Ectodermal cell (in vitro differentiated cells): ENCODE data around the gene PAQR8.
"Not testable (repeated sequence)": the region's sequence is repeated elsewhere in the genome, so short reads cannot be mapped to it uniquely, and the experiment has no call there.

Experiments
- H3K27ac ChIP-seq: 2 replicates; pipeline ENCODE4 v1.7.0; 2013; ENCODE audit warnings: mild to moderate bottlenecking, low read depth, low read length; ENCODE audit not compliant: insufficient read depth, poor library complexity, severe bottlenecking
- H3K27me3 ChIP-seq: 2 replicates; pipeline ENCODE4 v1.7.0; 2013; ENCODE audit warnings: mild to moderate bottlenecking, low read length; ENCODE audit not compliant: insufficient read depth, control insufficient read depth, poor library complexity, severe bottlenecking
- H3K36me3 ChIP-seq: one replicate; pipeline ENCODE4 v1.7.0; 2013; ENCODE audit warnings: low read length; ENCODE audit not compliant: control insufficient read depth, insufficient read depth
- H3K4me1 ChIP-seq: one replicate; pipeline ENCODE4 v1.7.0; 2013; ENCODE audit warnings: low read length; ENCODE audit not compliant: control insufficient read depth, insufficient read depth
- H3K4me3 ChIP-seq: 2 replicates; pipeline ENCODE4 v1.7.0; 2013; ENCODE audit warnings: low read depth, low read length, control low read depth; ENCODE audit not compliant: insufficient read depth
- H3K9me3 ChIP-seq: 2 replicates; pipeline ENCODE4 v1.7.0; 2013; ENCODE audit warnings: mild to moderate bottlenecking, low read length, moderate library complexity; ENCODE audit not compliant: control insufficient read depth
- WGBS, 2 experiments: methylation state at CpG; one replicate each; pipeline ENCODE4 v1.1.7; 2013; ENCODE audit warnings: missing lambda C conversion rate in 2 of 2; 5-methylcytosine and 5-hydroxymethylcytosine counted together

The PAQR8 gene

DNA sequence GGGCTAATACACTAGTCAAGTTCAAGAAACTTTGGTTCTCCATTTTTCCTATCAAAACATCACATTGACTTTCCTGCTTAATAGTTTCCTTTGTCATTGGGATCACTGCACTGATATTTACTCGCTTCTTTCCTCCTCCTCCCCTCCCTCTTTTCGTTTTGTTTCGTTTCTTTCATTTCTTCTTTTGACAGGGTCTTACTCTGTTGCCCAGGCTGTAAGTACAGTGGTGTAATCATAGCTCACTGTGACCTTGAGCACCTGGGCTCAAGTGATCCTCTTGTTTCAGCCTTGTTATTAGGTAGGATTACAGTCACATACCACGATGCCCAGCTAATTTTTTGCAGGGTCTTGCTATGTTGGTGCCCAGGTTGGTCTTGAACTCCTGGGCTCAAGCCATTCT is 12.3 kb downstream of the PAQR8 start:
- H3K36me3 ChIP-seq: no peaks in the 10 kb centered on the region
- H3K27me3 ChIP-seq: no peaks in the 10 kb centered on the region
- H3K9me3 ChIP-seq: no peaks in the 10 kb centered on the region
- no peak overlapping the region for H3K27ac ChIP-seq
- peaks cover 10% of the 10 kb centered on the region for H3K4me1 ChIP-seq
- 90 to 93% methylated on average over 4 of the region's 4 CpGs for WGBS, 2 experiments
- H3K4me3 ChIP-seq: no peak overlapping the region

DNA sequence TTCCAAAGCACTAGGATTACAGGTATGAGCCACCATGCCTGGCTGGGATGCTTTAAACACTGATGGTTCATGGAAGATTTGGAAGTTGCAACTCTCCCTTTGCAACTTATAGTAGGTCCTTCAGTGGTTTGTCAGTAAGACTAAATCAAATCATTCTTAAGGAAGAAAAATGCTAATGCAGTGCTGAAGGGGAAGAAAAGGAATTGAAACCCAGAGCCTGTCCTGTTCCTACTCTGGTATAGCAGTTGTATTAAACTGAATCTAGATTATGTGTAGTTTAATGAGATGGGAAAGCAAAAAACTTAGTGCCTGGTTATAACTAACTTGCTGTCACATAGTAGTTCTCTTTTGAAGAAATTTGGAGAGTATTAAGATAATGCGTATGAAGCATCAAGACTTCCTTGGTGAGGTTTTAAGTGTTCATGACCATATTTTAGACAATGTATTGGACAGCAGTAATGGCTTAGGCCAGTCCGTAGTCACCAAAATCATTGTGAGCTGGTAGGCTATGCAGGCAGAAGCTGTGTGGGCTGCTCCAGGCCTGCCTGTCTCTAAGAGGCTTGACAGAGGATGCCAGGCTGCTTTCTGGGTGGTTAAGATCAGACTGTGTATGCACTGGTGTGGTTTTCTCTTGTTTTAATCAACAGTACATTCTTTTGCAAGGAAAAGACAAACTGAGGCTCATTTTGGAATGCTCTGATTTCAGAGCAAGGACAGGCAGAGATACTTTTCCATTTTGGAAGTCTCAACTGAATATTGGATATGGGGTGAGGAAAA is 14.0 kb downstream of the PAQR8 start:
- Histone ChIP-seq H3K9me3 (no peaks in the 10 kb centered on the region), H3K27ac (no peak overlapping the region), H3K27me3 (no peaks in the 10 kb centered on the region), H3K4me1 (peaks cover 10% of the 10 kb centered on the region), H3K4me3 (no peak overlapping the region), H3K36me3 (no peaks in the 10 kb centered on the region)
- WGBS, 2 experiments: 85 to 92% methylated on average over 2 of the region's 2 CpGs

DNA sequence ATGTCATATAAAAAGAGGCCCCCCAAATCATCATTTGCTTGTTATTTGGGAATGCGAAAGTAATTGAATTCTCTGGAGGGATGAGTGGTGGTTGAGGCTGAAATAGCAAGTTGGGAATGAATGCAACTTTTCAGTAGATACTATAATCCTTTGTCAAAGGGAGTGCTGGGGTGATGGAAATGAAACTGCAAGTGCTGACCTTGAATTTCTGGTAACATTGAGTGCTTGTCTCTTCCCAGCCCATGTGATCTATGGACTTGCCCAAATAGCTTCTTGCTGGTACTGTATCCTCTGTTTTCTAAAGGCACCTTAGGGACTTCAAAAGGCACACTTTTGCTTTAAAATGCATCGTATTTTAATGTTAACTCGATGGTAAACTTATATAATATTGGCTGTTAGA is 14.8 kb downstream of the PAQR8 start:
- Histone ChIP-seq H3K9me3 (no peaks in the 10 kb centered on the region), H3K4me1 (peaks cover 8% of the 10 kb centered on the region), H3K4me3 (no peak overlapping the region), H3K36me3 (no peaks in the 10 kb centered on the region), H3K27ac (no peak overlapping the region), H3K27me3 (no peaks in the 10 kb centered on the region)
- 93 to 96% methylated on average over 3 of the region's 3 CpGs for WGBS, 2 experiments

DNA sequence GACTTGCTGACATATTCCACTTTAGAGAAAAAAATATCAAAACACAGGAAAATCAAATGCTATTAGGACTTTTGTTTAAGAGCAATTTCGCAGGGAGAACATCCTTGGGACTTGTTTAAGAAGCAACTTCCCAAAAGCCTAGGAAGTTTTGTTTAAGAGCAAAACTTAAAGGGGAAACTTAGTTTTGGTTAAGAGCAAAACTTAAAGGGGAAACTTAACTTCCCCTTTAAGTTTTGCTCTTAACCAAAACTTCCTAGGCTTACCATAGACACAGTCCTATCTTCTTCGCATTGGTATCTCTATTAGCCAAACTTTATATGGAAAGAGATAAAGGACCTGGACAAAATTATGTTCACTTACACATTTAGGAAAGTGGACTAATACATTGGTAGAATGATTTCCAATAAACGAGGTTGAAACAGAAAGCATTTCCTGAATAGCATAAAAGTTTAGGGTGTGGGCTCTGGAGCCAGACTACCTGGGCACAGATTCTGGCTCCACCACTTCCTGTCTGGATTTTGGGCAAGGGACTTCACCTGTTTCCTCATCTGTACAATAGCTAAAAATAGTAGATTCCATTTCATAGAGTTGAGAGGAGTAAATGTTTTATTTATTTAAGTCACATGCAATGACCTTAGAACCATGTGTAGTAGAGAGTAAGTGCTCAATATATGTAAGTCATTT is 15.7 kb downstream of the PAQR8 start:
- Histone ChIP-seq H3K27me3 (no peaks in the 10 kb centered on the region), H3K4me1 (peaks cover 4% of the 10 kb centered on the region), H3K4me3 (no peak overlapping the region), H3K27ac (no peak overlapping the region), H3K9me3 (no peaks in the 10 kb centered on the region), H3K36me3 (no peaks in the 10 kb centered on the region)
- 88 to 94% methylated on average over 2 to 3 of the region's 3 CpGs for WGBS, 2 experiments

DNA sequence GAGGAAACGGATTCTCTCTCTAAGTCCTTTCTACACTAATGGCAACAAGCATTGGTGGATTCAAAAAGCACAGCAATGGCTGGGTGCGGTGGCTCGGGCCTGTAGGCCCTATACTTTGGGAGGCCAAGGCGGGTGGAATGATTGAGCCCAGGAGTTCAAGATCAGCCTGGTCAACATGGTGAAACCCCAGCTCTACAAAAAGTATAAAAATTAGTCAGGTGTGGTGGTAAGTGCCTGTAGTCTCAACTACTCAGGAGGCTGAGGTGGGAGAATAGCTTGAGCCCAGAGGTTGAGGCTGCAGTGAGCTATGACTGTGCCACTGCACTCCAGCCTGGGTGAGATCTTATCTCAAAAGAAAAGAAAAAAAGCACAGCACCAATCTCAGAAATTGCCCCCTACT is 19.3 kb downstream of the PAQR8 start:
- H3K4me3 ChIP-seq: no peak overlapping the region
- H3K27me3 ChIP-seq: no peaks in the 10 kb centered on the region
- WGBS, 2 experiments: 88 to 98% methylated on average over 4 of the region's 4 CpGs
- H3K36me3 ChIP-seq: no peaks in the 10 kb centered on the region
- no peaks in the 10 kb centered on the region for H3K9me3 ChIP-seq
- no peak overlapping the region for H3K27ac ChIP-seq
- no peaks in the 10 kb centered on the region for H3K4me1 ChIP-seq

DNA sequence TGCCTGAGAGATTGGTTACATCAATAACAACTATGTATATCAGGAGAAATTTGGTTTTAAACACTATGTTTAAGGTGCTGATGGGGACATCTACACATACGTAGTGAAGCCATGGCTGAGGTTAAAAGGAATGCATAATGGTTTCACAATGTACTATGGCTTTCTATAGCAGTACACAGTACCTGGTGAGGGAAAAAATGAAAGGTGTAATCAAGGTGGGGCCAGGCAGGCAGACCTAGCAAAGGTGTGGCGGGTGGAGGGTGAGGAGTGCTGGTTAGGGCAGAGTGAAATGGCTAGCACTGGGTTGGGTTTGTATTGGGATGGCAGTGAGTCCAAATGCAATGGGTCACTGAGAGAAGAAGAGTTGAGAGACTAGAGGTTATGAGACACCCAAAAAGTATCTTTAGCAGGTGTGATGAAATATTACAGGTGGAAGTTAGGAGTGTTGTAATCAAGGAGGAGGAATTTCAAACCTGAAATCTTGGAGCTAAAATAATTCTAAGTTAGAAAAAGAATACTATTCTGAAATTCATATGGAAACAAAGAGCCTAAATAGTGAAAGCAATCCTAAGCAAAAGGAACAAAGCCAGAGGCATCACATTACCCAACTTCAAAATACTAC is 22.3 kb downstream of the PAQR8 start:
- WGBS, 2 experiments: 90 to 91% methylated on average over 2 of the region's 2 CpGs
- no peaks in the 10 kb centered on the region for H3K27me3 ChIP-seq
- H3K9me3 ChIP-seq: no peaks in the 10 kb centered on the region
- no peaks in the 10 kb centered on the region for H3K36me3 ChIP-seq
- no peak overlapping the region for H3K4me3 ChIP-seq
- H3K4me1 ChIP-seq: no peaks in the 10 kb centered on the region
- H3K27ac ChIP-seq: no peak overlapping the region

DNA sequence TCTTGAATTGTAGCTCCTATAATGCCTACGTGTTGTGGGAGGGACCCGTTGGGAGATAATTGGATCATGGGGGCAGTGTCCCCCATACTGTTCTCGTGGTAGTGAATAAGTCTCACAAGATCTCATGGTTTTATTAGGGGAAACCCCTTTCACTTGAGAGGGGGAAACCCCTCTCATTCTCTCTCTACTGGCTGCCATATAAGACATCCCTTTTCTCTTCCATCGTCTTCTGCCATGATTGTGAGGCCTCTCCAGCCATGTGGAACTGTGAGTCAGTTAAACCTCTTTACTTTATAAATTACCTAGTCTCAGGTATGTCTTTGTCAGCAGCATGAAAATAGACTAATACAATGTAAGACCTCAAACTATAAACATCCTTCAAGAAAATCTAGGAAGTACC is 23.1 kb downstream of the PAQR8 start:
- WGBS, 2 experiments: 89 to 94% methylated on average over 4 of the region's 4 CpGs
- Histone ChIP-seq H3K4me3 (no peak overlapping the region), H3K27me3 (no peaks in the 10 kb centered on the region), H3K9me3 (no peaks in the 10 kb centered on the region), H3K4me1 (no peaks in the 10 kb centered on the region), H3K27ac (no peak overlapping the region), H3K36me3 (no peaks in the 10 kb centered on the region)

DNA sequence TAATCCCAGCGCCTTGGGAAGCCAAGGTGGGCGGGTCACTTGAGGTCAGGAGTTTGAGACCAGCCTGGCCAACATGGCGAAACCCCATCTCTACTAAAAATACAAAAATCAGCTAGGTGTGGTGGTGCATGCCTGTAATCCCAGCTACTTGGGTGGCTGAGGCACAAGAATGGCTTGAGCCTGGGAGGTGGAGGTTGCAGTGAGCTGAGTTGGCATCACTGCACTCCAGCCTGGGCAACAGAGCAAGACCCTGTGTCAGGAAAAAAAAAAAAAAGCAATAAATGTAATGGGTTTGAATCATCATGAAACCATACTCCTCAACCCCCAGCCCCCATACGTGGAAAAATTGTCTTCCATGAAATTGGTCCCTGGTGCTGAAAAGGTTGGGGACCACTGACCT is 26.2 kb downstream of the PAQR8 start:
- not testable (repeated sequence) for H3K27me3 ChIP-seq, H3K36me3 ChIP-seq, H3K9me3 ChIP-seq, H3K27ac ChIP-seq, H3K4me1 ChIP-seq, H3K4me3 ChIP-seq
- WGBS, 2 experiments: 86 to 89% methylated on average over 4 of the region's 4 CpGs

DNA sequence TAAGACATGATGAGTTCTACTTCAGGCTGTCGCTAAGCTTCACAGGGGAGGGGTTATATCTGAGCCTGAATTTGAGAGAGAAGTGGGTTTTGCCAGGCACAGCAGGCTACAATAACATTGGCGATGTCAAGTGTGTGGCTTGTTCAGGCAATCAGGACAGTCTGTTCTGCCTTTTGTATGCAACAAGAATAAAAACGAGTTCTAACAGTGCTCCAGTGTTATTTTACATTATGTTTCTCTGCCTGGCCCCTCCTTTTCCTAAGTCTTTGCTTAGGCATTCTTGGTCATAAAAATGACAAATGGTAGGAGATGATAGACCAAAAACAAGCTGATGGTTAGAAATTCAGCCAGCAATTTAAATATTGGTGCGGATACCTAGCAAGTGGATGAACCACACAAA is 26.8 kb downstream of the PAQR8 start:
- no peaks in the 10 kb centered on the region for H3K27me3 ChIP-seq
- H3K27ac ChIP-seq: no peak overlapping the region
- WGBS, 2 experiments: 93 to 94% methylated on average over 4 of the region's 4 CpGs
- no peaks in the 10 kb centered on the region for H3K4me1 ChIP-seq
- H3K9me3 ChIP-seq: no peaks in the 10 kb centered on the region
- H3K4me3 ChIP-seq: no peak overlapping the region
- H3K36me3 ChIP-seq: no peaks in the 10 kb centered on the region

DNA sequence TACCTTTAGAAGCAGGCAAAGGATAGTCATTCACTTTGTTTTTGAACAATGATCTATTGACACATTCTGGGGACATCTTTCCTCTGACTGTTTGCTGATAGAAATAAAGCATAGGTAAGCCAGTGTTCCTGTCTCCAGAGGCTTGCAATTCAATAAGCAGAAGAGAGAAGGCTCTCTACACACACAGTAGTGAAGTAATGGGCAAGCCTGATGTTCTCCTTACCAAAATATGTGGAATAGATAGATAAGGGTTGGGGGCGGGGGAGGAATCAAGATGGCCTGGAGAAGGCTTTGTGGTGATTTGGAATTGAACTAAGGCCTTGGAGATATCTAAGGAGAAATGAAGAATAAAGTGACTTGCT is 27.3 kb downstream of the PAQR8 start:
- H3K36me3 ChIP-seq: no peaks in the 10 kb centered on the region
- no peaks in the 10 kb centered on the region for H3K4me1 ChIP-seq
- no peak overlapping the region for H3K4me3 ChIP-seq
- no peaks in the 10 kb centered on the region for H3K27me3 ChIP-seq
- H3K9me3 ChIP-seq: no peaks in the 10 kb centered on the region
- WGBS, 2 experiments: 98 to 100% methylated on average over 1 of the region's 1 CpG
- no peak overlapping the region for H3K27ac ChIP-seq
